Sigmoid colon (tissue), 4 donors: ENCODE data around the gene ARHGEF7.

Experiments used
- EP300 ChIP-seq, 4 donors: sonication (generic); formaldehyde crosslinking; IDR thresholded peaks; one replicate each; pipeline ENCODE4 v1.6.1; 2017; ENCODE audit warnings: antibody characterized with exemption in 4 of 4
- POLR2AphosphoS5 ChIP-seq, 4 donors: sonication (generic); formaldehyde crosslinking; IDR thresholded peaks; one replicate each; pipeline ENCODE4 v1.6.1; 2017; ENCODE audit warnings: antibody characterized with exemption in 4 of 4

GRCh38 chr13:111142472-111142871 is 27.4 kb downstream of the ARHGEF7 start:
- TF ChIP-seq EP300 (IDR thresholded peaks at IDR 0.05) (no peak), POLR2AphosphoS5 (IDR thresholded peaks at IDR 0.05) (no peak)
